ENCODE results near the gene SUGP2.

SUGP2 gene

GRCh38 chr19:19033426-19034203 is at the start of gene SUGP2, which contains the start of gene ARMC6:
Gene SUGP2, minus strand, starts transcription at chr19:19033517. Its CDS starts 2,446 bp downstream, at chr19:19031071.
Gene ARMC6, plus strand, starts transcription at chr19:19033603. Its CDS starts 607 bp downstream, at chr19:19034210.
- DNase-seq (ENCODE audit: low spot score): peak; percentile 100

- DNase-seq (ENCODE audit: low spot score): no peak
These were observed 48.4 kb upstream of the SUGP2 start for GRCh38 chr19:19081642-19082151.

GRCh38 chr19:19079571-19079970 is 46.3 kb upstream of the SUGP2 start:
- no peak for DNase-seq (ENCODE audit: low spot score)

- DNase-seq (ENCODE audit: low spot score): no peak
These were observed 45.5 kb upstream of the SUGP2 start for GRCh38 chr19:19078801-19079200.

GRCh38 chr19:19077103-19077502 is 43.8 kb upstream of the SUGP2 start:
- DNase-seq (ENCODE audit: low spot score): no peak

- DNase-seq (ENCODE audit: low spot score): no peak
These were observed 43.2 kb upstream of the SUGP2 start for GRCh38 chr19:19076476-19076875.

- DNase-seq (ENCODE audit: low spot score): no peak
These were observed 41.8 kb upstream of the SUGP2 start for GRCh38 chr19:19075126-19075525.

- no peak for DNase-seq (ENCODE audit: low spot score)
These were observed 41.0 kb upstream of the SUGP2 start for GRCh38 chr19:19074196-19074882.

- DNase-seq (ENCODE audit: low spot score): no peak
These were observed 38.6 kb upstream of the SUGP2 start for GRCh38 chr19:19071897-19072296.

- no peak for DNase-seq (ENCODE audit: low spot score)
These were observed 35.6 kb upstream of the SUGP2 start for GRCh38 chr19:19068659-19069654.

- peak; percentile 54 for DNase-seq (ENCODE audit: low spot score)
These were observed 34.2 kb upstream of the SUGP2 start for GRCh38 chr19:19067276-19068072.

GRCh38 chr19:19064811-19065745 is 31.8 kb upstream of the SUGP2 start:
- DNase-seq (ENCODE audit: low spot score): peak; percentile 32

- DNase-seq (ENCODE audit: low spot score): peak; percentile 58
These were observed 30.9 kb upstream of the SUGP2 start for GRCh38 chr19:19064098-19064722.

- DNase-seq (ENCODE audit: low spot score): peak; percentile 100
These were observed 30.1 kb upstream of the SUGP2 start, which contains the start of gene SLC25A42 for GRCh38 chr19:19063183-19064097. Gene SLC25A42, plus strand, starts transcription at chr19:19063994. Its CDS starts 32,131 bp downstream, at chr19:19096125.

- no peak for DNase-seq (ENCODE audit: low spot score)
These were observed 29.3 kb upstream of the SUGP2 start for GRCh38 chr19:19062454-19063182.

- no peak for DNase-seq (ENCODE audit: low spot score)
These were observed 28.2 kb upstream of the SUGP2 start for GRCh38 chr19:19061506-19061905.

- DNase-seq (ENCODE audit: low spot score): no peak
These were observed 26.7 kb upstream of the SUGP2 start for GRCh38 chr19:19059837-19060611.

Data from AG20443 (cell line).